Gastrocnemius medialis (tissue), 4 donors: ENCODE measurements around the gene CAV1.
A peak's percentile ranks its signal among the peaks of the same experiment; 100 is the strongest.

Experiments used
- CTCF ChIP-seq, 5 experiments: fragments of 450-650 bp in 3 of 5; fragments of 200-600 bp in 2 of 5; sonication (generic) in 2 of 5; IDR thresholded peaks in 4 of 5; conservative IDR thresholded peaks in 1 of 5; 1 replicate in 4 of 5; 2 replicates in 1 of 5; pipeline ENCODE4 v1.5.1; 2016 to 2019; ENCODE audit warnings: antibody characterized with exemption in 5 of 5, mild to moderate bottlenecking in 3 of 5, moderate library complexity in 3 of 5
- POLR2A ChIP-seq, 2 donors: fragments of 450-650 bp; IDR thresholded peaks; one replicate each; pipeline ENCODE4 v1.6.1; 2017; ENCODE audit warnings: antibody characterized with exemption in 2 of 2, mild to moderate bottlenecking in 2 of 2, moderate library complexity in 2 of 2

- TF ChIP-seq CTCF (IDR thresholded peaks at IDR 0.05 in 4 of 5, conservative IDR thresholded peaks at IDR 0.05 in 1 of 5) = peak in 2 of 5 experiments; percentile 22 to 39
- TF ChIP-seq POLR2A (IDR thresholded peaks at IDR 0.05) = no peak
Observed at GRCh38 chr7:116598278-116598677, 73.4 kb downstream of the CAV1 start.
